Calu3 (cell line): Measurements from ENCODE around the gene CD93. TPM values are rescaled to one million over a fixed set of nuclear protein-coding genes. Genes with fewer than 3 reads are reported as not detected.

Experiments used
- BruUV-seq: library from RNA; stranded (reverse); fragments of 400-500 nt; replicated peaks from 2 replicates; lab custom pipeline; 2021; lab: Mats Ljungman, UMichigan
- CTCF ChIA-PET: fragments of 300-600 bp; sonication (Branson Sonifier 250); formaldehyde crosslinking; loops from one replicate; lab custom pipeline; 2022; ENCODE audit warnings: antibody characterized with exemption; lab: Charles Lee
- DNase-seq: peaks from one replicate; pipeline ENCODE4 v3.0.0; 2022
- H3K27ac Mint-ChIP-seq: one replicate; pipeline ENCODE4 v1.8.0; 2022; ENCODE audit warnings: mixed read lengths; ENCODE audit not compliant: unreplicated experiment
- H3K27me3 Mint-ChIP-seq: one replicate; pipeline ENCODE4 v1.8.0; 2022; ENCODE audit warnings: mixed read lengths; ENCODE audit not compliant: unreplicated experiment
- H3K36me3 Mint-ChIP-seq: one replicate; pipeline ENCODE4 v1.8.0; 2022; ENCODE audit warnings: mild to moderate bottlenecking, moderate library complexity, mixed read lengths; ENCODE audit not compliant: insufficient read depth, unreplicated experiment
- H3K4me1 Mint-ChIP-seq: one replicate; pipeline ENCODE4 v1.8.0; 2022; ENCODE audit warnings: mild to moderate bottlenecking, low read depth, mixed read lengths; ENCODE audit not compliant: unreplicated experiment
- H3K4me3 Mint-ChIP-seq: one replicate; pipeline ENCODE4 v1.8.0; 2022; ENCODE audit warnings: mild to moderate bottlenecking, low read depth, moderate library complexity, mixed read lengths; ENCODE audit not compliant: unreplicated experiment
- H3K9me3 Mint-ChIP-seq: one replicate; pipeline ENCODE4 v1.8.0; 2022; ENCODE audit warnings: low read depth, mixed read lengths; ENCODE audit not compliant: unreplicated experiment
- intact Hi-C: fragments of 100-400 bp; cut with micrococcal nuclease; formaldehyde crosslinking; loops from one replicate; pipeline ENCODE4 v1.10.0; 2022; ENCODE audit not compliant: unreplicated experiment
- total RNA-seq: library from RNA; stranded (reverse); gene quantifications from 2 replicates; pipeline ENCODE4 v1.2.3, GENCODE V29; 2022
- TF ChIP-seq, protein P1 (sequence below): fragments of 200-600 bp; IDR thresholded peaks from one replicate; pipeline ENCODE4 v1.8.0; 2022; ENCODE audit warnings: antibody characterized with exemption; ENCODE audit not compliant: unreplicated experiment

The CD93 gene
- total RNA-seq, 1 experiment from 2014 or later, result not detected

DNA sequence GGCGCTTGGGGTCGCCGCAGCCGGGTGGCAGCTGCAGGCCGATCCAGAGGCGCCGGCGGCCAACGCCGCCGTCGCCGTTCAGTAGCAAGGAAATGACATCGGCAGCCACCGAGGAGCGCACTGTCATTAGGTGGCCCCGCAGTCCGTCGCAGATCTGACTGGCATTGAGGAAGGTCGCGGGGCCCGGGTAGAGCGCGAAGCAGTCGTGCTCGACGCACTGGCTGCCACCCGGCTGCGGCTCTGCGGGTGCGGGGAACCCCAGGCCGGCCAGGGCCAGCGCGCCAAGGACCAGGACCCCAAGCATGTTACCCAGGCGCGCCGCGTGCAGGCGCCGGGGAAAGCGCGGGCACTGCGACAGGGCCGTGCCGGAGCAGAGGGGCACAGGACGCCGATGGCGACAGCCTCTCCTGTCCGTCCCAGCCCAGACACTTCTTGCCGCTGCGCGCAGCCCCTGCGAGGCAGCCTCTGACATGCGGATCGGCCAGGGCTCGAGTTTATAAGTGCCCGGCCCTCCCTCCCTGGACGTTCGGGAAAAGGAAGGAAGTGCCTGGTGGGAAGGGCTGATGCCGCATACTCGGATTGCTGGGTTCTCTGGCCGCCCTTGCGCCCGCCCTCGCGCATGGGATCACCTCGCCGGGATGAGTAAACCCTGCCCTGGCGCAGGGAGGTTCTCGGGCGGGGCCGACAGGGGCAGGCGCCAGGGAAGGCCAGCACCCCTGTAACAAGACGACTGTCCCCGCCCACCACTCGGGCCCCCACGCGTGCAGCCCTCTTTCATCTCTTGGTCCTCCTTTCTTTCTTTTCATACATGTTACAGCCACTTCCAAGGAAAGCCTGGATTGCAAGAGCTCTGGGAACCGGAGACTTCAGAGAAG lies 36.7 kb downstream of the CD93 start, which contains the start of gene THBD:
THBD (minus strand) TSS at position 472 of the 875 bp plus-strand sequence; CDS start at position 304, 168 bp downstream.
- H3K36me3 Mint-ChIP-seq, result no peaks in the 10 kb centered on the region
- TF ChIP-seq, protein P1, sequence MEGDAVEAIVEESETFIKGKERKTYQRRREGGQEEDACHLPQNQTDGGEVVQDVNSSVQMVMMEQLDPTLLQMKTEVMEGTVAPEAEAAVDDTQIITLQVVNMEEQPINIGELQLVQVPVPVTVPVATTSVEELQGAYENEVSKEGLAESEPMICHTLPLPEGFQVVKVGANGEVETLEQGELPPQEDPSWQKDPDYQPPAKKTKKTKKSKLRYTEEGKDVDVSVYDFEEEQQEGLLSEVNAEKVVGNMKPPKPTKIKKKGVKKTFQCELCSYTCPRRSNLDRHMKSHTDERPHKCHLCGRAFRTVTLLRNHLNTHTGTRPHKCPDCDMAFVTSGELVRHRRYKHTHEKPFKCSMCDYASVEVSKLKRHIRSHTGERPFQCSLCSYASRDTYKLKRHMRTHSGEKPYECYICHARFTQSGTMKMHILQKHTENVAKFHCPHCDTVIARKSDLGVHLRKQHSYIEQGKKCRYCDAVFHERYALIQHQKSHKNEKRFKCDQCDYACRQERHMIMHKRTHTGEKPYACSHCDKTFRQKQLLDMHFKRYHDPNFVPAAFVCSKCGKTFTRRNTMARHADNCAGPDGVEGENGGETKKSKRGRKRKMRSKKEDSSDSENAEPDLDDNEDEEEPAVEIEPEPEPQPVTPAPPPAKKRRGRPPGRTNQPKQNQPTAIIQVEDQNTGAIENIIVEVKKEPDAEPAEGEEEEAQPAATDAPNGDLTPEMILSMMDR, result no peak
- no peak within 1 kb of the TSS for H3K27ac Mint-ChIP-seq
- no peaks in the 10 kb centered on the region for H3K4me1 Mint-ChIP-seq
- no peaks in the 10 kb centered on the region for H3K9me3 Mint-ChIP-seq
- peak within 1 kb of the TSS; percentile 48 for H3K4me3 Mint-ChIP-seq
- CTCF ChIA-PET, result interaction anchor here (0.8 kb wide), 2 partner anchors 40 to 321 kb away, joined by 3 read pairs; no protein-coding TSS in a partner anchor
- DNase-seq, result peak; percentile 6
- intact Hi-C loops, result no loop called here
- H3K27me3 Mint-ChIP-seq, result peaks cover 52% of the 10 kb centered on the region
- no TSS peak for BruUV-seq

DNA sequence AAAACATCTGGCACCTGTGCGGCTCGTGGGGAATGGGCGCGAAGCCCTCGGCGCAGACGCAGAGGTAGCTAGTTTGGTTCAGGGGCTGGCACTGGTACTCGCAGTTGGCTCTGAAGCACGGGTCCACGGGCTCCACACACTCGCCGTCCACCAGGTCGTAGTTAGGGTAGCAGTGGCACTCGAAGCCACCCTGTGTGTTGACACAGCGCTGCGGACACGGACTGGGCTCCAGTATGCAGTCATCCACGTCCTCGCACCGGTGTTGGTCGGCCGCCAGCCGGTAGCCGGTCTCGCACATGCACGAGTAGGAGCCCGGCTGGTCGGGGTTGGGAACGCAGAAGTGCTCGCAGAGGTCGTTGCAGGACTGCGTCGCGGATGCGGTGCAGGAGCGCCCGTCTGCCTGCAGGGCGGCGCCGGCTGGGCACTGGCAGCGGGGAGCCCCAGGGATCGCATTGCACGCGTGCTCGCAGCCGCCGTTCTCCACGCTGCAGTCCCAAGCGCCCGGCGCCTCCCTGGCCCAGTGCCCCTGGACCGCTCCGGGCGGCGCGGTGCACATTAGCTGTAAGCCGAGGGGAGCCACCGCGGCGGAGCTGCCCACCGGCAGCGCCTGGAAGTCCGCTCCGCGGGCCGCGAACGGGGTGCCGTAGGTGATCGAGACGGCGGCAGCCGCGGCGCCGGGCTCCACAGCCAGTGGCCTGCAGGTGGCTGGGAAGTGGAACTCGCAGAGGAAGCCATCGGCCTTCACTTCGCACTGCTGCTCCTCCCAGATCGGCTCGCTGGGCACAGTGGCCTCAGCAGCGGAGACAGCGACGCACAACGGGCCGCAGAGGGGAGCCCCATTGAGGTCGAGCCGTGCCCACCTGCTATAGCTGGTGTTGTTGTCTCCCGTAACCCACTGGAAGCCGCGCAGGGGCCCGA lies 37.6 kb downstream of the CD93 start:
- Mint-ChIP-seq H3K36me3 (no peaks in the 10 kb centered on the region), H3K9me3 (no peaks in the 10 kb centered on the region), H3K27me3 (peaks cover 57% of the 10 kb centered on the region), H3K27ac (no peak overlapping the region), H3K4me3 (peak overlapping the region; percentile 48), H3K4me1 (no peaks in the 10 kb centered on the region)
- TF ChIP-seq, protein P1, result no peak
- BruUV-seq, result no TSS peak
- peak; percentile 36 for DNase-seq
- intact Hi-C loops, result no loop called here
- CTCF ChIA-PET, result no interaction called here

DNA sequence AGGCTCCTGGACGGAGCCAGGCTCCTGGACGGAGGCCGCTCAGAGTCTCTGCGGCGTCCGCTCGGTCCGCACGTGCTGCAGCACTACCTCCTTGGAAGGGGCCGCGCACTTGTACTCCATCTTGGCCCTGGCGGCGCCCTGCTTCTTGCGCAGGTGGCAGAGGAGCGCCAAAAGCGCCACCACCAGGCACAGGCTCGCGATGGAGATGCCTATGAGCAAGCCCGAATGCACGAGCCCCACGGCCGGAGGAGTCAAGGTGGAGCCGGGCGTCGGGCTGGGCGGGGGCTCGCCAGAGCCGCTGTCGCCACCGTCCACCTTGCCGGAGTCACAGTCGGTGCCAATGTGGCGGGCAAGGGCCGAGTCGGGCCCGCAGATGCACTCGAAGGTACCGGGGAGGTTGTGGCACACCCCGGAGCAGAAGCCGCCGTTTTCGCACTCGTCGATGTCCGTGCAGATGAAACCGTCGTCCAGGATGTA lies 38.3 kb downstream of the CD93 start:
- no peak for DNase-seq
- H3K4me3 Mint-ChIP-seq, result no peak overlapping the region
- no peaks in the 10 kb centered on the region for H3K4me1 Mint-ChIP-seq
- no TSS peak for BruUV-seq
- intact Hi-C loops, result no loop called here
- H3K9me3 Mint-ChIP-seq, result no peaks in the 10 kb centered on the region
- TF ChIP-seq, protein P1, result no peak
- CTCF ChIA-PET, result no interaction called here
- no peak overlapping the region for H3K27ac Mint-ChIP-seq
- H3K36me3 Mint-ChIP-seq, result no peaks in the 10 kb centered on the region
- H3K27me3 Mint-ChIP-seq, result peaks cover 55% of the 10 kb centered on the region

GRCh38 chr20:23047001-23047737 lies 39.0 kb downstream of the CD93 start:
- TF ChIP-seq, protein P1, result no peak
- peaks cover 51% of the 10 kb centered on the region for H3K27me3 Mint-ChIP-seq
- no TSS peak for BruUV-seq
- intact Hi-C loops, result no loop called here
- CTCF ChIA-PET, result no interaction called here
- no peaks in the 10 kb centered on the region for H3K4me1 Mint-ChIP-seq
- no peak overlapping the region for H3K27ac Mint-ChIP-seq
- DNase-seq, result no peak
- H3K4me3 Mint-ChIP-seq, result no peak overlapping the region
- H3K9me3 Mint-ChIP-seq, result no peaks in the 10 kb centered on the region
- no peaks in the 10 kb centered on the region for H3K36me3 Mint-ChIP-seq
